CD4-positive, alpha-beta T cell treated with Interferon gamma for 1 hour (primary cell): Measurements from ENCODE around the gene AGR3.
A peak's percentile ranks its signal among the peaks of the same experiment; 100 is the strongest.

ENCODE experiments used
- DNase-seq: peaks from one replicate; pipeline ENCODE4 v3.0.0-alpha.2; 2020

Gene AGR3

GRCh38 chr7:16881844-16882243 lies at the start of gene AGR3:
Gene AGR3 (minus strand): TSS chr7:16881983. CDS start chr7:16878618, 3,365 bp downstream.
- no peak for DNase-seq

GRCh38 chr7:16930946-16931345 lies 49.2 kb upstream of the AGR3 start:
- DNase-seq = no peak

GRCh38 chr7:16929146-16929762 lies 47.5 kb upstream of the AGR3 start:
- DNase-seq = no peak

GRCh38 chr7:16926861-16927260 lies 45.1 kb upstream of the AGR3 start:
- no peak for DNase-seq

DNA sequence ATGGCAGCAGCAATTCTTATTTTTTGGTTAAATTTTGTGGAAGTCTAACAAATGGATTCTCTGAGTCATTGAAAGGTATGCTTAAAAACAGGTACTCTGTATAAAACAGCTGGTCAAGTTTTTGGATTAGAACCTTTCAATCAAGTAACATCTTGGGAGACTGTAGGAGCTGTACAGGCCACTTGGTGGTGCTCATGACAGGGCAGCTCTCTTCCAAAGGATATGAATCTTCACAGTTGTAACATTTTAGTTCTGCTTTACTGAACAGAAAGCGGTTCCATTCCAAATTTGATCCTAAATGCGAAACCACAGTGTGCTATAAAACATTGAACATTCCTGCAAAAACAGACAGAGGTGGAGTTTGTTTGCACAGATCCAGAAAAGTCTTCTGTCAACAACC lies 44.5 kb upstream of the AGR3 start:
- peak; percentile 20 for DNase-seq

GRCh38 chr7:16925609-16926008 lies 43.8 kb upstream of the AGR3 start:
- DNase-seq = no peak

DNA sequence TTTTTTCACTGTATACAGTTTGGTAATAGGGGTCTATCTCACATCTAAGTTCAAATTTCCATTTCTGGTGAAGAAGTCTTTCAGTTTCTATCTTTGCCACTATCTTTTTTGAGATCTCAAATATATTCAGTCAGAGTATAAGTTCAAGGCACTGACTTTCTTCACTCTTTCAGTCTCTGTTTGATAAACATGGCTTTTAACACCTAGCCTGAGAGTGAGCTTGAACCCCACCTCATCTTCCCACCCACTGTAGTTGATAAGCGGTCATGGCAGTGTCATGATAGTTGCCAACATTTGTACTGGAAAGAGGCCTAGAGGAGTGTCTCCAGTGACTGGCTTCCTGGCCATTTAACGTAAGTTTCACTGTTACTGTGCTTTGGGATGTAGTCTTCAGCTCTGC lies 41.2 kb upstream of the AGR3 start:
- DNase-seq = no peak

- DNase-seq = no peak
Observed at GRCh38 chr7:16921644-16922257, 40.0 kb upstream of the AGR3 start.

GRCh38 chr7:16921151-16921550 lies 39.4 kb upstream of the AGR3 start:
- DNase-seq = no peak

GRCh38 chr7:16919440-16919839 lies 37.7 kb upstream of the AGR3 start:
- no peak for DNase-seq

DNA sequence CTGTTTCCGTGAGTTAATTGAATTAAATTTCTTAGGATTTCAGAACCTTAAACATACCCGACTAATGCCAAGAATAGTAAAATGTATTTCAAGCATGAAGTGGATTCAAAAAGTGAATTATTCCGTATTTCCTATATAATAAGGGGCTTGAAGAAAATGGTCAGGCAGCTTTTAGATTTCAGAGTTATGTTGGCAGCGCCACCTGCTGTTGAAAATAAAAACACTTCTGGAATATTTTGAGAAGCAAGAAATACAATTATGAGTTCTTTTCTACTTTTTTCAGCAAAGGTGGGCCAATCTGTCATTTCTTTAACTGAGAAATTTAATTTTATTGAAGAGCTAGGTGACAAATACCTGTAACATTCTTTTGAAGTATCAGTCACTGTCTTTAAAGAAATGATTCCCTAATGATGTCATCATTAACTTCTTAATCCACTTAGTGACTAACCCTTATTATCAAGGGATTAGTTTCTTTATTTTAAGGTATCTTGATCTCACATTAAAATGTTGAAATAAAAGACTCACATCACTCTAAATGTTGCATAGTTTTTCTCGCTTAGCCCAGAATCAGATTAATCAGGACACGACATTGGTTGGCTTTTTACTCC lies 36.6 kb upstream of the AGR3 start:
- DNase-seq = no peak

DNA sequence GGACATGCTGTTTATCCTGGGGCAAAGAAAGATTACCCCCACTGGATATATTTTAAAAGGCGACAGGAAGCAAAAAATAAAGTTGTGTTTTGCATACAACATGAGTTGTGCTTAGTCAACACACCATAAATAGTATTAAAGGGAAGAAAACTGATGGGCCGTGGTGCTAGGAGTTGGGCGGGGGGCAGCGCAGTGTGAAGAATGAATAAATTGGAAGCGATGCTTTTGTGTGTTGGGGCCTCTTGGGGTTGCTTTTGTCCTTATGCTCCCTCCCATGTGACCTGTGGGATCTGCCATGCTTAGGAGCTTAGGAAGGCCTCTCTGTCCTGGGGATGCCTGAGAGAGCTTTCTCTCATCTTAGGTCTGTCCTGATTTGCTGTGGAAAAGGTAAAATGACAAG lies 35.0 kb upstream of the AGR3 start:
- no peak for DNase-seq

DNA sequence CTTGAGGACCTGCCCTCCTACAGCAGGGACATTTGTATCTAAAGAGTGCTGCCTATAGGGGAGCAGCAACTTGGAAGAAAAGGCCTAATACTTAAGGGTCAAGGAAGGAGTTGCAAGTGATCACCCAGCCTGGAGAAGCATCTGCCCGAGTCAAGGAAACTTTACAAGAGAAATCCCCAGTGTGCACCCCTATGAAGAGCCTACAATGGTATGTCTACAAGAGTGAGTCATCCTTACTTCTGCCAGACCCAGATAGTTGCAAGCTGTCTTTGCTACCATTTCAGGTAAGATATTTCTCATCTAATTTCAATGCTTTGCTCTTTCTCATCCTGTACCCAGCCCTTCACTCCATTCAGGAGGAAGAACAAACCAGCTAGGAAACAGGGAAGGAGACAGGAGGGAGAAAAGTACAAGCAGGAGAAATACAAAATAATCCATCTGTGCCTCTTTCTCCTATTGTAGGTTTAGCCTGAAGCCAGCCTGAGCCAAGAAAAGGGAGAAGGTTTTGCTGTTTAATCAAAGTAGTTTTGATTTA lies 34.4 kb upstream of the AGR3 start:
- DNase-seq = no peak

DNA sequence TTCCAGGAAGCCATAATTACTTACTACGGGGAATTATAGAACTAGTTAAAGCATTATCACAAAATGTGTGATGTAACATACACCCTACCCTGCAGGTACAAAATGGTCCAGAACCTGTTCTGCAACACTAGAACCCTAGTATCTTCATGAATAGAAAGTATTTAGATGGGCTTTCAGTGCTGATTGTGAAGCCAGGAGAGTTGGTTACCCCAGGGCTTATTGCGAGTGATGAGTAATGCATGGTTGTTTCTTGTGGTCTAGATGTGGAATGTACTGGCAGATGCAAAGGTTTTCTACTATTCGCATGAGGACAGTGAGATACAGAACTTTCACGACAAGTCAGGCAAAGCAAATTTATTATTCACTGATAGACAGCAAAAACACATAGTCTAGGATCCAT lies 33.6 kb upstream of the AGR3 start:
- DNase-seq = no peak

GRCh38 chr7:16914771-16915170 lies 33.0 kb upstream of the AGR3 start:
- no peak for DNase-seq

GRCh38 chr7:16913643-16914042 lies 31.9 kb upstream of the AGR3 start:
- no peak for DNase-seq

DNA sequence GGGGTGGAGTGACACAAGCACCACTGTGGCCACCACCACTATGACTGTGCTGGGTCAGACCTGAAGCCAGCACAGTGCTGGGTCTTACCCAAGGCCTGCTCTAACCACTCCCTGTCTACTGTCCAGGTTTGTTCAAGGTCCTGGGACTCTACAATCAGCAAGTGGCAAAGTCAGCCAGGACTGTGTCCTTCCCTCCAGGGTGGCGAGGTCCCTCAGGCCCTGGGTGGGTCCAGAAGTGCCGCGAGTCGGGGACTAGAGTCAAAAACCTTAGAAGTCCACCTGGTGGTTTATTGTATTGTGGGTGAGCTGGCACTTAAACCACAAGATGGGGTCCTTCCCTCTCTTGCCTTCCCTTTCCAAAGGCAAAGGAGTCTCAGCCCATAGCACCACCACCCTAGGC lies 30.8 kb upstream of the AGR3 start:
- no peak for DNase-seq

DNA sequence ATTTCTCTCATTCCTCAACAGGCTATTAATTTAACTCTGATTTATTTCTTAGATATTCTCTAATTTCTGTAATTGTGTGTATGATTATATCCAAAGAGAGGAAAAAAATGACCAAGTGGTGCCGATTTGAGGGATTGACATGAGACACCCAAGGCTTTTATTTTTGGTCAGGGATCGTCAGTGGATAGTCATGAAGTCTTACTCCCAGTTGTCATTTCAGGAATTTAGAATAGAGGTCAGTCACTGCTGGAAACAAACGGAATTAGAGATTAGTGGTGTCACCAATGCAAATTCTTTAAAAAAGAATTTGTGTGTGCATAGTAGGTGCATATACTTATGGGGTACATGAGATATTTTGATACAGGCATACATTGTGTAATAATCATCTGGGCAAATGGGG lies 26.8 kb upstream of the AGR3 start:
- DNase-seq = no peak

GRCh38 chr7:16905300-16906044 lies 23.7 kb upstream of the AGR3 start:
- no peak for DNase-seq

DNA sequence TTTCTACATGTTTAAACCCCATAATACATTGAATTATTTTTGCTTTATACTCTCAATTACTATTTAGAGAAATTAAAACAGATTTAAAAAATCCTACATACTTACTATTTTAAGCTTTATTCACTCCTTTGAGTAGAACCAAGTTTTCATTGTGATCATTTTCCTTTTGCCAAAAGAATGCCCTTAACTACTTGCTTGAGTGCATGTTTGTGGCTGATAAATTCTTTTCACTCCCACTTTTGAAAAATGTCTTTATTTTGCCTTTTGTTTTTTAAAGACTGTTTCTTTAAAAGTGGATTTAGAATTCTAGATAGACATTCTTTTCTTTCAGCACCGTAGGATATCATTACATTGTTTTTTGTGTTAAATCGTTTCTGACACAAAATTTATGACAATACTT lies 22.3 kb upstream of the AGR3 start:
- no peak for DNase-seq

- DNase-seq = no peak
Observed at GRCh38 chr7:16900209-16900768, 18.5 kb upstream of the AGR3 start.

DNA sequence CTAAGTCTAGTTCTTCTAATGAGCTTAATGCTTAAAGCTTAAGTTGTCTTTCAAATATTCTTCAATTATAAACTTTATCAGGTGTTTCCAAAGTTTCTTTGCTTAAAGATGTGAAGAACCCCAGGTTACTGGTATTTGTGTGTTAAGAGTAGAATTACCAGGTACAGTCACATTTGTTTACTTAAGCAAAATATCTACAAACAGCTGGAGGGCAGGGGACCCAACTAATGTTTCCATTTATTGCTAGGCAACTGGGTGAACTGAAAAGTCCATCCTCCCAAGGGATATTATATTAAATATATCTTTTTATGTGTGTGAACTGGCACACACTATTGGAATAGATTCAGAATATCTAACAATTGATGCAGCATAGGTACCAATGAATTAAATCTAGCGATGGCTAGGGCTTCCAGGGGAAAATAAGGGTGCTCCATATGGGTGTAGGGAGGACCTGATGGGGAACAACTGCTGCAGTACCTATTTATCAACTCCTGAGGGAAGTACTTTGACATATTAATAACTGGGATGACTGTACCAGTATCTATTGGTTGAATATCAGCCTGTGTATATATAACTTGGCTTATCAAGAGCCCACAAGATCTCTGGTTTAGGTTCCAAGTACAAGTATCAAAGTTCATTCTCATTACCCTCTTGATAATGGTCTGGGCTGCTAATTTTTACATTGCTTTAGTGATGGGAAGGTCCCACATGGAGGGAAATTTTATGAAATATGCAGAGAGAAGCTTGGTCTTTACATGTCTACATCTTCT lies 10.3 kb upstream of the AGR3 start:
- no peak for DNase-seq

DNA sequence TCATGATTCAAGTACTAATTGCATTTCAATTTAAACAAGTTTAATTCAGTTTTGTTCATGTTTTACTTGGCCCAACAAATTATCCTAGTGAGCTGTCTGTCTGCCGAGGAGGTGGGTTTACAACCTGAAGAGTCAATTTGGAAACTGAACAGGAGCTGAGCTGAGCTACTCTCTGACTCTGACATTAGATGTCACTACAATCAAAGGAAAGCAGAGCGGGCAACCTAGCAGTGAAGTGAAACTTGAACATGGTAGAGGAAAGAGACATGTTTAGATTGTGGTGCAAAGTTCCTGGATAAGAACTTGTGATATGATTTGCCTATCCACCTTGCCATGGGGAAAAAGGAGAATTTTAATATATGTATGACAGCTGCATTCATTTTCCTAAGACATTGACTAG lies 9.6 kb upstream of the AGR3 start:
- peak; percentile 5 for DNase-seq
